ENCODE measurements around the gene ADCY9. TPM values are rescaled to one million over a fixed set of nuclear protein-coding genes. Genes with fewer than 3 reads are reported as not detected.

ADCY9 gene
- total RNA-seq, 1 experiment from 2014 or later, result 9.8 TPM

DNA sequence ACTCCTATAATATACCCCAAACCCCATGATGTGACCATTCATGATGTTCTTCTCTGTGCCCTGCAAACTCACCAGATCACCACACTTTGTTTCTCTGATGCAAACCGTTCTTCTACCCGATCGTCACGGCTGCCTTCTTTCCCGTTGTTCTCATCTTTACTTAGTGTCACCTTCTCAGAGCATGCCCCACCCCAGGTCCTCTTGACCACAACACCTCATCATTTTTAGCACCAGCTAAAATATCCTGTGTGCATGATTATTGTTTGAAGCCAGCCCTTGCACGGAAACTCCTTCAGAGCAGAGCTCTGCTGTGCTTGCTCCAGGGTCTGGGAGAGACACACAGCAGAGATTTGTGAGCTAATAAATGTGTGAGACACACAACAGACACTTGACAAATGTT, 196.8 kb downstream of the ADCY9 start (continued):
- no peak for TF ChIP-seq POLR2AphosphoS5 (IDR thresholded peaks at IDR 0.05; ENCODE audit: low read depth, low read length)
- no peak for TF ChIP-seq MAX (IDR thresholded peaks at IDR 0.05)

GRCh38 chr16:3915426-3916260, 200.6 kb downstream of the ADCY9 start:
- Histone ChIP-seq H3K27me3 (ENCODE audit: insufficient read depth, low read length) (no peaks in the 10 kb centered on the region), H3K4me1 (ENCODE audit: control insufficient read depth in 1 of 2, insufficient read depth in 2 of 2, low read length in 2 of 2) (no peaks in the 10 kb centered on the region), H3K9me2 (ENCODE audit: insufficient read depth) (no peaks in the 10 kb centered on the region), H3K36me3 (ENCODE audit: control insufficient read depth in 1 of 2, insufficient read depth in 2 of 2, low read length in 2 of 2) (no peaks in the 10 kb centered on the region), H3K9ac (ENCODE audit: low read length) (no peak overlapping the region), H3K9me3 (ENCODE audit: control insufficient read depth in 1 of 2, insufficient read depth in 1 of 2, low read depth in 1 of 2, low read length in 2 of 2) (peaks cover 7 to 17% of the 10 kb centered on the region in 2 experiments; a peak in 2 of 4 replicates), H4K20me1 (ENCODE audit: insufficient read depth) (no peaks in the 10 kb centered on the region), H3K4me2 (ENCODE audit: low read length) (no peak overlapping the region), H3K79me2 (ENCODE audit: insufficient read depth, low read length) (no peaks in the 10 kb centered on the region), H3K4me3 (replicated peaks in 1 of 2; ENCODE audit: low read depth in 1 of 2, low read length in 2 of 2) (no peak overlapping the region), H3K27ac (ENCODE audit: low read depth, low read length) (no peak overlapping the region), H2AFZ (ENCODE audit: low read depth, low read length, poor library complexity, severe bottlenecking) (no peak overlapping the region)
- ChIA-PET RAD21 (ENCODE audit: low non-redundant PET in 1 of 2, low total read pairs in 2 of 2, uncharacterized antibody in 2 of 2, unreplicated experiment in 2 of 2) (no interaction called here), CTCF (no interaction called here), POLR2A (no interaction called here)
- intact Hi-C loops (cut with micrococcal nuclease), result no loop called here
- no TSS peak for BruUV-seq (replicated peaks)
- no peak for TF ChIP-seq POLR2AphosphoS5 (IDR thresholded peaks at IDR 0.05; ENCODE audit: low read depth, low read length)
- no peak for TF ChIP-seq FOSL1 (IDR thresholded peaks at IDR 0.05; ENCODE audit: low read depth)
- TF ChIP-seq CEBPB (IDR thresholded peaks at IDR 0.05; ENCODE audit: low read depth), result no peak
- TF ChIP-seq SP1 (IDR thresholded peaks at IDR 0.05; ENCODE audit: low read depth), result no peak
- no peak for TF ChIP-seq CBX3 (IDR thresholded peaks at IDR 0.05; ENCODE audit: low read depth)
- TF ChIP-seq TCF7L2 (IDR thresholded peaks at IDR 0.05; ENCODE audit: borderline replicate concordance, extremely low read depth, insufficient read depth, insufficient read length), result no peak
- no peak for TF ChIP-seq RAD21 (IDR thresholded peaks at IDR 0.05; ENCODE audit: low read depth)
- no peak for TF ChIP-seq EZH2 (IDR thresholded peaks at IDR 0.05)
- TF ChIP-seq CTCF (IDR thresholded peaks at IDR 0.05 in 2 of 3, conservative IDR thresholded peaks at IDR 0.05 in 1 of 3; ENCODE audit: borderline replicate concordance in 1 of 3, insufficient read depth in 1 of 3, low read depth in 2 of 3, low read length in 2 of 3), result no peak
- no peak for TF ChIP-seq EGR1 (IDR thresholded peaks at IDR 0.05; ENCODE audit: low read depth)
- no peak for TF ChIP-seq SRF (IDR thresholded peaks at IDR 0.05; ENCODE audit: low read depth)
- TF ChIP-seq EZH2phosphoT487 (IDR thresholded peaks at IDR 0.05; ENCODE audit: borderline replicate concordance), result no peak
- TF ChIP-seq SIN3A (IDR thresholded peaks at IDR 0.05; ENCODE audit: low read depth), result no peak
- no peak for TF ChIP-seq MAX (IDR thresholded peaks at IDR 0.05)
- no peak for TF ChIP-seq ZNF274 (IDR thresholded peaks at IDR 0.05; ENCODE audit: low read depth, low read length)
- TF ChIP-seq ZFX (IDR thresholded peaks at IDR 0.05), result no peak
- TF ChIP-seq YY1 (IDR thresholded peaks at IDR 0.05; ENCODE audit: extremely low read depth, insufficient replicate concordance, low read depth, low read length), result no peak
- no peak for TF ChIP-seq POLR2A (IDR thresholded peaks at IDR 0.05; ENCODE audit: borderline replicate concordance, extremely low read depth, insufficient read depth, insufficient read length)
- TF ChIP-seq, protein P1, sequence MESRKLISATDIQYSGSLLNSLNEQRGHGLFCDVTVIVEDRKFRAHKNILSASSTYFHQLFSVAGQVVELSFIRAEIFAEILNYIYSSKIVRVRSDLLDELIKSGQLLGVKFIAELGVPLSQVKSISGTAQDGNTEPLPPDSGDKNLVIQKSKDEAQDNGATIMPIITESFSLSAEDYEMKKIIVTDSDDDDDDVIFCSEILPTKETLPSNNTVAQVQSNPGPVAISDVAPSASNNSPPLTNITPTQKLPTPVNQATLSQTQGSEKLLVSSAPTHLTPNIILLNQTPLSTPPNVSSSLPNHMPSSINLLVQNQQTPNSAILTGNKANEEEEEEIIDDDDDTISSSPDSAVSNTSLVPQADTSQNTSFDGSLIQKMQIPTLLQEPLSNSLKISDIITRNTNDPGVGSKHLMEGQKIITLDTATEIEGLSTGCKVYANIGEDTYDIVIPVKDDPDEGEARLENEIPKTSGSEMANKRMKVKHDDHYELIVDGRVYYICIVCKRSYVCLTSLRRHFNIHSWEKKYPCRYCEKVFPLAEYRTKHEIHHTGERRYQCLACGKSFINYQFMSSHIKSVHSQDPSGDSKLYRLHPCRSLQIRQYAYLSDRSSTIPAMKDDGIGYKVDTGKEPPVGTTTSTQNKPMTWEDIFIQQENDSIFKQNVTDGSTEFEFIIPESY (IDR thresholded peaks at IDR 0.05; ENCODE audit: extremely low read depth, insufficient replicate concordance, low read length), result no peak
- TF ChIP-seq JUND (IDR thresholded peaks at IDR 0.05), result no peak
- no peak for ATAC-seq
- DNase-seq (ENCODE audit: low read depth, low spot score), result no peak

Data from HCT116 (cell line).